Inferior parietal cortex (tissue), 1 donor: ENCODE results near the gene INSIG1.
A peak's percentile ranks its signal among the peaks of the same experiment; 100 is the strongest.

Experiments used
- DNase-seq: peaks from one replicate; pipeline ENCODE4 v3.0.0-alpha.2; 2016; ENCODE audit errors: extremely low spot score

Gene INSIG1

DNA sequence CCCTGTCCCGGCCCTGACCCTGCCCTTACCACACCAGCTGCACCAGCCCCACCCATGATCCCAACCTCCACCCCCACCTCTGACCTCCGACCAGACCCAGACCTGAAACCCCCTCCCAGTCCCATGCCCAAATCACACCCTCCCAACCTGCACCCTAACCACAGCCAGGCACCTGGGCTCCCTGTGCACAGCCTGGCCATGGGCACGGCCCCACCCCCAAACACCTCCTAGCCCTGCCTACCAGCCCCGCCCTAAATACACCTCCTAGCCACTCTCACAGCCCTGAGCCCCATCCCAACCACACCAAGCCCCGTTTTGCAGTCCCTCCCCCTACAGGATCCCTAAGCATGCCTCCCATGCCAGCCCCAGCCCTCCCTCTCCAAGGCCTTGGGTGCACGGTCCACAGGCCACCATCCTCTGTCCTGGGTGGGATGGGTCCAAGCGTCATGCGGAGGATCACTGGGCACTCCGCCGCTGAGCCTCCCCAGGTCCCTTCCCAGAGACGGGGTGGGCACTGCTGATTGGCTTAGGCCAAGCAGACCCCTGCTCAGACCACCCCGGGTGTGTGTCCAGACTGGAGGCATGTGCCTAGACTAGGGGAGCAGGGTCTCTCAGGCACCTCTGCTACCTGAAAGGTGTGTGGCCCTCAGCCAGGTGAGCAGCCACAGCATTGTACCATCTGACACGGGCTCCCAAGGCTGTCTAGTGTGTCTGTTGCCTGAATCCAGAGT lies 30.1 kb downstream of the INSIG1 start:
- DNase-seq, result no peak

DNA sequence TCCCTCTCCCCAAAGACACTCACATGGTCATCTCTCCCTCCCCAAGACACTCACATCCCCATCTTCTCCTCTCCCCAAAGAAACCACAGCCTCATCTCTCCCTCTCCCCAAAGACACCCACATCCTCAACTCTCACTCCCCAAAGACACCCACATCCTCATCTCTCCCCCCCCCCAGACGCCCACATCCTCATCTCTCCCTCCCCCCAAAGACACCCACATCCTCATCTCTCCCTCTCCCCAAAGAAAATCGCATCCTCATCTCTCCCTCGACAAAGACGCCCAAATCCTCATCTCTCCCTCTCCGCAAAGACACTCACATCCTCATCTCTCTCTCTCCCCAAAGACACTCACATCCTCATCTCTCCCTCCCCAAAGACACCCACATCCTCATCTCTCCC lies 31.5 kb downstream of the INSIG1 start:
- DNase-seq, result no peak

- DNase-seq, result no peak
Observed at GRCh38 chr7:155331396-155331795, 33.7 kb downstream of the INSIG1 start.

DNA sequence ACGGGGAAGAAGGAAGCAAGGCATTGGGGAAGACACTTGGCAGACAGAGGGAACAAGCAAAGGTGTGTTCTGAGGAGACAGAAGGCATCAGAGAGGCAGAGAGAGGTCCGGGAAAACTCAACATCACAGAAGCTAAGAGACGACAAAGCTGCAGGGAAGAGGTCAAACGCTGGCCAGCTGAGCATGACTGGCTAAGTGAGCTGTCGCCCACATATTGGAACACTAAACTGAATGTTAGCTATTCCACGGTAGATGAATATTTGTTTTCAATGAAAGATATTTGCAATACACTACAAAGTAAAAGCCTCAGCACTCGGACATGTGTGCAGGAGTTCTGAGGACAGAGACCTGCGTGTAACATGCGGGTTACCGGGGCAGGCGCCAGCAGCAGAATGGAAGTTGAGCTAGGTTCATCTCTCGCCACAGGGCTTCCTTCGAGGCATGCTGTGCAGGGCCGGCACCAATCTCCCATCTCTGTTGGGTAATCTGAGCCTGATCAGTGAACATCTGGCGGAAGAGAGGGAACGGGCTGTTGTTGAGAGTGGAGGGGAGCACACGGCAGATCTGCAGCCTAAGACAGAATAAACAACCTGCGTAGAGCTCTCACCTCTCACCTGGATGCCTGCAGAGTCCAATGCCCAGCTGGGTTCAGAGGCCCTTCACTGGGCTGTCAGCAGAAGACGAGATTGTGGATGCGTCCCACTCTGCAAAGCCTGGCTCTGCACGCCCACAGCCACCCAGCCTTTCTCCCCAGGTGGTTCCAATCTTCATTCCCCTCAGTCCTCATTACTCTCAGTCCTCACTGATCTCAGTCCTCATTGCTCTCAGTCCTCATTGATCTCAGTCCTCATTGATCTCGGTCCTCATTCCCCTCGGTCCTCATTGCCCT lies 35.9 kb downstream of the INSIG1 start:
- DNase-seq, result no peak

GRCh38 chr7:155336812-155337602 lies 39.3 kb downstream of the INSIG1 start:
- DNase-seq, result no peak

GRCh38 chr7:155337946-155338631 lies 40.4 kb downstream of the INSIG1 start:
- no peak for DNase-seq

GRCh38 chr7:155338632-155339320 lies 41.1 kb downstream of the INSIG1 start:
- no peak for DNase-seq

DNA sequence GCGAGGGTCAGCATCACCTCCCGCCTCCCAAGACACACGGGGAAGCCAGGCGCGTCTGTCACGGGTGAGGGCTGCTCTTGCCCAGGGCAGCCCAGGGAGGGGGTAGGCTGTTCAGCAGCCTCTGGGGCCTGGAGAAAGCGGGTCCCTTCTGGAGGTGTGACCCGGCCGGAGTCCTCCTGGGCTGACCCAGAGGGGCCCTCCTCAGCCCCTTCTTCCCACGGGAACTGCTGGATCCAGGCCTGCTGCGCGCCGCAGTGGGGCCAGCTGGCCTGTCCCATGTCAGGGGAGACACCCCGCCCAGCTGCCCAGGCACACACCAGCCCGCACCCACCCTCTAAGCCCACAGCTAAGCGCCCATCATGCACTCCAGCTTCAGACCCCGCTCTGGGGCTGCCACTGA lies 41.8 kb downstream of the INSIG1 start:
- DNase-seq, result no peak

DNA sequence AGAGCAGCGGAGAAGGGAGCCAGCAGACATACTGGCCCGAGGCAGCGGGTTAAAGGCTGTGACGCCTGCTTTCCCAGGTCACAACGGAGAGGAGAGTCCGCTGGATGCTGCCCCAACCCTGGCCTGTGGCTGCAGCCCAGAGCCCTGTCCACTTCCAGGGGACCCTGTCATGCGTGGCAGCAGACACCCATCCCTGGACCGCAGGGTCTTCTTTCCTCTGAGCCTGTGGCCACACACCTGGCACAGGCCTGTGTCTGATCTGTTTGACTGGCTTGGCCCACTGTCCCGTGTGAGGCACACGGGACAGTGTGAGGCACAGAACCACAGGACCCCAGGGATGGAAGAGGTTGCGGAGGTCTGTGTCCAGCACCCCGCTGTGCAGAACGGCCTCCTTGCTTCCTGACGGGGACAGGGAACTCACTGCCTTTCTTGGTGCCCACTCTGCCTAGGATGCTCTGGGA lies 42.4 kb downstream of the INSIG1 start:
- DNase-seq, result no peak

DNA sequence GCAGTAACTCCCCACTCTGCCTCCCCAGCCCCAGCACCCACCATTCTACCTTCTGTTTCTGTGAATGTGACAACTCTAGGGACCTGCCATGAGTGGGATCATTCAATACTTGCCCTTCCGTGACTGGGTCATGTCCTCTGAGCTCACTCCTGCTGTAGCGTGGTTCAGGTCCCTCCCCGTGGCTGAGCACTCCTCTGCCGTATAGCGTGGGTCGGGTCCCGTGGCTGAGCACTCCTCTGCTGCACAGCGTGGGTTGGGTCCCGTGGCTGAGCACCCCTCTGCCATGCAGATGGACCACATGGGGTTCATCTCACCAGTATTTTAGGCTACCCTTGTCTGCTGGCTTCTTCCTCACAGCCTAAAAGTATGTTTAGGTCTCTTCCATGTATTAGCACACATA lies 43.0 kb downstream of the INSIG1 start:
- DNase-seq, result no peak

DNA sequence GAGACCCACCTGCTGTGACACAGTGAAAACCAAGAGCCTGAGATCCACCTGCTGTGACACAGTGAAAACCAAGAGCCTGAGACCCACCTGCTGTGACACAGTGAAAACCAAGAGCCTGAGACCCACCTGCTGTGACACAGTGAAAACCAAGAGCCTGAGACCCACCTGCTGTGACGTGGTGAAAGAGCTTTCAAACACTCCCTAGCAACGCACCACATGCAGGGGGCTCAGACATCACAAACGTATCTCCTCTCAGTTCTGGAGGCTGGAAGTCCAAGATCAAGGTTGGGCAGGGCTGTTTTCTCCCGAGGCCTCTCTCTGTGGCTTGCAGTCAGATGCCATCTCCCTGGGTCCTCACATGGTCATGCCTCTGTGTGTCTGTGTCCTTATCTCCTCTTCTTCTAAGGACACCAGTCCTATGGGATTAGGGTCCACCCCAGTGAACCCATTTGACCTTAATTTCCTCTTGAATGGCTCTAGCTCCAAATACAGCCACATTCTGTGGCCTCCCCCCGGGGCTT lies 43.8 kb downstream of the INSIG1 start:
- no peak for DNase-seq

DNA sequence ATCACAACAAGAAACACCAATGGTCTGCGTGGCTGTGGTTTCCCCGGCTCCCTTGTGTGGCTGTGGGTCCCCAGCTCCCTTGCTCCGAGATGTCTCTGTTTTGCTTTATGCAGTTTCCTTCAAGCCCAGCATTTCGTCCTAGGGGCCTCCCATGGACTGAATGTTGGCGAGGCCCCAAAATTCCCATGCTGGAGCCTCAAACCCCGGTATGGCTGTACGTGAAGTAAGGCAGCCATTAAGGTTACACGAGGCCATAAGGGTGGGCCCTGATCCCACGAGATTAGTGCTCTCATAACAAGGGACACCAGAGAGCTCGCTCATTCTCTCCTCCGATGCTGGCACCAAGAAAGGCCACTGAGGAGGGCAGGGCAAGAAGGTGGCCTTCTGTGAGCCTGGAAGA lies 44.6 kb downstream of the INSIG1 start:
- DNase-seq, result no peak

- DNase-seq, result no peak
Observed at GRCh38 chr7:155343150-155343549, 45.5 kb downstream of the INSIG1 start.

DNA sequence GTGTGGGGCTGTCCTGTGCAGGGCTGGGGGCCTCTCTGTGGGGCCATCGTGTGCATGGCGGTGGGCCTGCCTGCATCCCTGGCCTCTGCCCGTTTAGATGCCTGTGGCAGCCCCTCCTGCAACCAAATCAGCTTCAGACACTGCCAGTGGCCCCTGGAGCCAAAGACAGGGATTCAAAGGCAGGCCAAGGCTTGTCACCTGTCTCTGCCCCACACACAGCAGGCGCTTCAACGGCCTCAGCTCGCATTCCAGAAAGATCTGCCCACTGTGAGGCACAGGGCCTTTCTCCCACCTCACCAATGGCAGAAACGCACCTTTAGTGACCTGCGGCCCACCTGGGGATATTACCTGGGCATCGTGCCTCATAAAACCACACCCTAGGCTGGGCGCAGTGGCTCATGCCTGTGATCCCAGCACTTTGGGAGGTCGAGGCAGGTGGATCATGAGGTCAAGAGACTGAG lies 46.0 kb downstream of the INSIG1 start:
- DNase-seq, result no peak

DNA sequence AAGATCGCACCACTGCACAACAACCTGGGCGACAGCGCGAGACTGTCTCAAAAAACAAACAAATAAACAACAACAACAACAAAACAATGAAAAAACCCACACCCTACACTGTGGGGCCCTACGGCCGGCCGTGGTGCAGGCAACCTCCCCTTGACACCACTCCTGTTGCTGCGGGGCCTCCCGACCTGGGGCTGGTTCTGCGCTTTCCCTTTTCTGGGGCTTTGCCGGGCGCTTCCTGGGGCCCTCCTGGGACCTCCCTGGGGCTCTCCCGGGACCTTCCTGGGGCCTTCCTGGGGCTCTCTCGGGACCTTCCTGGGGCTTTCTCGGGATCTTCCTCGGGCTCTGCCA lies 46.6 kb downstream of the INSIG1 start:
- no peak for DNase-seq

- peak; percentile 74 for DNase-seq
Observed at GRCh38 chr7:155344618-155345433, 47.1 kb downstream of the INSIG1 start.

GRCh38 chr7:155345490-155345889 lies 47.8 kb downstream of the INSIG1 start:
- no peak for DNase-seq

GRCh38 chr7:155346285-155346684 lies 48.6 kb downstream of the INSIG1 start:
- no peak for DNase-seq

GRCh38 chr7:155348806-155349205 lies 51.1 kb downstream of the INSIG1 start:
- no peak for DNase-seq
